ACHN (cell line): ENCODE results near the gene ANXA2R.

Experiments
- DNase-seq: peaks from one replicate; pipeline ENCODE4 v3.0.0-alpha.2; 2015
- in situ Hi-C: cut with HindIII; loops from 2 replicates; pipeline ENCODE4 v1.10.0; 2017; ENCODE audit warnings: low sequenced_read_pairs, low pct_ligation_motif_present, low pct_unique_long_range_greater_than_20kb

The ANXA2R gene

GRCh38 chr5:43008363-43009153 is 31.6 kb downstream of the ANXA2R start:
- DNase-seq = no peak
- in situ Hi-C loops = no loop called here

GRCh38 chr5:43007911-43008362 is 32.2 kb downstream of the ANXA2R start:
- peak; percentile 45 for DNase-seq
- in situ Hi-C loops = no loop called here

- in situ Hi-C loops = no loop called here
- DNase-seq = peak; percentile 67
Measured at GRCh38 chr5:43007246-43007910, 32.7 kb downstream of the ANXA2R start.

GRCh38 chr5:43006424-43007202 is 33.5 kb downstream of the ANXA2R start:
- no peak for DNase-seq
- in situ Hi-C loops = no loop called here

GRCh38 chr5:43005031-43005430 is 35.1 kb downstream of the ANXA2R start:
- in situ Hi-C loops = no loop called here
- DNase-seq = no peak

- DNase-seq = no peak
- in situ Hi-C loops = no loop called here
Measured at GRCh38 chr5:43001748-43002147, 38.4 kb downstream of the ANXA2R start.

GRCh38 chr5:43000914-43001313 is 39.2 kb downstream of the ANXA2R start:
- in situ Hi-C loops = no loop called here
- no peak for DNase-seq

- in situ Hi-C loops = no loop called here
Measured at GRCh38 chr5:43000111-43000840, 39.8 kb downstream of the ANXA2R start.

GRCh38 chr5:42995360-42995751 is 44.8 kb downstream of the ANXA2R start:
- DNase-seq = no peak
- in situ Hi-C loops = no loop called here

More at GRCh38 chr5:43000111-43000840, 39.8 kb downstream of the ANXA2R start:
- DNase-seq = peak; percentile 42

- DNase-seq = peak; percentile 90
Measured at GRCh38 chr5:42994555-42995359, 45.4 kb downstream of the ANXA2R start.

GRCh38 chr5:42994246-42994554 is 45.9 kb downstream of the ANXA2R start:
- DNase-seq = no peak
- in situ Hi-C loops = no loop called here

More at GRCh38 chr5:42994555-42995359, 45.4 kb downstream of the ANXA2R start:
- in situ Hi-C loops = no loop called here

GRCh38 chr5:42993516-42994245 is 46.4 kb downstream of the ANXA2R start:
- no peak for DNase-seq

GRCh38 chr5:42992088-42992879 is 47.8 kb downstream of the ANXA2R start:
- in situ Hi-C loops = no loop called here
- DNase-seq = no peak

More at GRCh38 chr5:42993516-42994245, 46.4 kb downstream of the ANXA2R start:
- in situ Hi-C loops = no loop called here

- in situ Hi-C loops = no loop called here
- no peak for DNase-seq
Measured at GRCh38 chr5:42991404-42992087, 48.6 kb downstream of the ANXA2R start.

- no peak for DNase-seq
- in situ Hi-C loops = no loop called here
Measured at GRCh38 chr5:42990892-42991291, 49.2 kb downstream of the ANXA2R start.
